ENCODE measurements around the gene TMEM143.

The TMEM143 gene

DNA sequence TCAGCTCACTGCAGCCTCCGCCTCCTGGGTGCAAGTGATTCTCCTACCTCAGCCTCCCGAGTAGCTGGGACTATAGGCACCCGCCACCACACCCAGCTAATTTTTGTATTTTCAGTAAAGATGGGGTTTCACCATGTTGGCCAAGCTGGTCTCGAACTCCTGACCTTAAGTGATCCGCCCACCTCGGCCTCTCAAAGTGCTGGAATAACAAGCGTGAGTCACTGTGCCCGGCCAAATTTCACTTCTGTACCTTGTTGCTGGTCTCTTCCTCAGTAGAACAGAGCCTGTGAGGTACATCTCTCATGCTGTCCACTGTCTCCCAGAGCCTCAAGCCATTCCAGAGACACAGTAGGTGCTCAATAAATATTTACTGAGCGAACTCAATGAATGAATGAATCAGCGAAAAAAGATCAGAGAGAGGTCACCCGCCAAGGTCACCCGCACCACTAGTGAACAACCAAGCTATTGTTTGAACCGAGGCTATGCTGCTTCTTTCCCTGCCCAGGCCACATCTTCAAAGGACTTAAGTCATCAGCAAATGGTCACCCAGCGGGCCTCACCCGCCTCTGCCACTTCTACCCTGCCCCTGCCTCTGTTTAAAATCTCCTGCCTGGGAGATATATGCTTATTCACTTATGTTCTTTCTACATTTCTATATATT lies 9.3 kb downstream of the TMEM143 start:
- DNase-seq, result no peak

DNA sequence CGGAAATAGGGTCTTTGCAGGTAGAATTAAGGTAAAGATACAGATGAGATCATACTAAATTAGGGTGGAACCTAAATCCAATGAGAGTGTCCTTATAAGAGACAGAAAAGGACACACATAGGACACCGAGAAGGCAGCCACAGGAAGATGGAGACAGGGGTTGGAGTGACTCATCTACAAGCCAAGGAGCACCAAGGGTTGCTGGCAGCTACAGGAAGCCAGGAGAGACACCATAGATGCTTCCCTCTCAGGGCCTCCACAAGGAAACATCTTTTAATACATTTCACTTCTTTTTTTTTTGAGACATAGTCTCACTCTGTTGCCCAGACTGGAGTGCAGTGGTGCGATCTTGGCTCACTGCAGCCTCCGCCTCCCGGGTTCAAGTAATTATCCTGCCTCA lies 10.1 kb downstream of the TMEM143 start:
- DNase-seq, result no peak

DNA sequence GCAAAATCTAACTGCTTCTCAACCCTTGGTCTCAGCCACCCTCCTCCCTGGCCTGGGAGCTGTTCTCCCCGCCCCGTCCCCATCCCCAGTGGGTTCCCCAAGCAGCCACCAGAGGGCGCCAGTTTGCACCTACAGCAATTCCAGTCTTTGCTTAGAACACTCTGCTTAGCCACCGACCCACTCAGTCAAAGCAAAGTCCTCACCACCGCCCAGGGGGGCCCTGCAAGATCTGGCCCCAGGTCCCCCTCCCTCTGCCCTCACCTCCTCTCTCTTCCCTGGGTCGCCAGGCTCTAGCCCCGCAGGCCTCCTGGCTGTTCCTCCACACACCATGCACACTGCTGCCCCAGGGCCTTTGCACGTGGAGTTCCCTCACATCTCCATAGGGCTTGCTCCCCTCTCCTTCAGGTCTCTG lies 12.4 kb downstream of the TMEM143 start:
- DNase-seq, result peak; percentile 20

DNA sequence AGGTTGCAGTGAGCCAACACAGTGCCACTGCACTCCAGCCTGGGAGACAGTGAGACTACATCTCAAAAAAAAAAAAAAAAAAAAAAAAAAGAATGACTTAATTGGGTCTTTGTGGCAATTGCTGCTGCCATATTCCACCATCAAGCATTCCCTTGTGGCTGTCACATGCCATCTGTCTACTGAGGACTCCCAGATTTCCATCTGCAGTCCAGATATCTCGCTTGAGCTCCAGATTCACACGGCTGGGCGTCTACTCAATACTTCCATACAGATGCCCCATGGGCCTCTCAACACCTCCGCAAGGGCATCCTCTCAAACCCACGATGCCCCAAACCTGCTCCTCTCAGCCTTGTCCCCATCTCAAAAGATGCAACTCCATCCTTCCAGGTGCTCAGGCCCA lies 12.9 kb downstream of the TMEM143 start:
- DNase-seq, result no peak

DNA sequence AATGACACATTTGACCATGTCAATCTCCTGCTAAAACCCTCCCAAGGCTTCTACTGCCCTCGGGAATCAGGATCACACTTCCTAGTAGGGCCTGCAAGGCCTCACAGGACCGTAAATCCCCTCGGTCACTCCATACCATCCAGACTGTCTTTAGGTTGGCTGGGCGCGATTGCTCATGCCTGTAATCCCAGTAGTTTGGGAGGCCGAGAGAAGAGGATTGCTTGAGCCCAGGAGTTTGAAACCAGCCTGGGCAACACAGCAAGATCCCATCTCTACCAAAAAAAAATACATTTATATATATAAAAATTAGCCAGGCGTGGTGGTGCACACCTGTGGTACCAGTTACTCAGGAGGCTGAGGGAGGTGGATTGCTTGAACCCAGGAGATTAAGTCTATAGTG lies 15.0 kb downstream of the TMEM143 start:
- no peak for DNase-seq

DNA sequence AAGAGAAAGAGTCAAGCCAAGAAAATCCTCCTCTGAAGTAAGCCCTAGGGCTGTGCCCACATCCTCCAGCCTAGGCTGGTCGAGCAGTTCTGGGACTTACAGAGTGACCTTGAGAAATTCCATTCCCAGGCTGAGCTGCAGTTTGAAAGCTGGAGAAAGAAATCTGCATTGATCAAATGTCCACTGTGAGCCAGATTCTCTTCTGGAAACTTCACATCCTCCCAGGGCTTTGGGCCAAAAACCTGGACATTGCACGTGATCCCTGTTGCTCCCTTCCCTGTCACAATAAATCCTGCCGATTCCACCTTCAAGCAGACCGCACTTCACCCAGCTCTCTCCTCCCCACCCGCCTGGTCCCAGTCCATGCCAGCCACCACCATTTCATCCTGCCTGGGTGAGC lies 15.7 kb downstream of the TMEM143 start:
- no peak for DNase-seq

DNA sequence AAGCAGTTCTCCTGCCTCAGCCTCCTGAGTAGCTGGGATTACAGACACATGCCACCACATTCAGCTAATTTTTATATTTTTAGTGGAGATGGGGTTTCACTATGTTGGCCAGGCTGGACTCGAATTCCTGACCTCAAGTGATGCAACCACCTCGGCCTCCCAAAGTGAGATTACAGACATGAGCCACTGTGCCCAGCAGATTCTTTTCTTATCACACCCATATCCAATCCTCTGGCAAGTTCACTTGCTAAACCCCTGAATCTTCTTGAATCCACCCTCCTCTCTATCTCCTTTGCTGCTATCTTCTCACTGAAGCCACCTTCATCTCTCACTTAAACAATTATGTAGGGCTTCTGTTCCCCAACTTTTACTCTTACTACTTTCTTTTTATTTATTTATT lies 17.5 kb downstream of the TMEM143 start:
- no peak for DNase-seq

DNA sequence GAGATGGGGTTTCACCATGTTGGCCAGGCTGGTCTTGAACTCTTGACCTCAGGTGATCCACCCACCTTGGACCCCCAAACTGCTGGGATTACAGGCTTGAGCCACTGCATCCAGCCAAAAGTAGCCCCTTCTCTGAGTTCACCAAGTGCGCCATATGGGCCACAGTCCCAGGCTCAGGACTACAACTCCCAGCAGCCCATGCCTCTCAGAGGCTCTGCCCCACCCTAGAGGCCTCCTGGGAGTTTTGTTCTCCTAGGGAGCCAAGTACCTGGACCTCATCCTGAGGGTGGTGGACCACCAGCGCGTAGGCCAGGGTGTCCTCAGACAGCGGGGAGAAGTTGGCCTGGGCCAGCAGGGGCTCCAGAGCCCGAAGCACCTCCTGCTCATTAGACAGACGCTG lies 18.8 kb downstream of the TMEM143 start:
- no peak for DNase-seq

DNA sequence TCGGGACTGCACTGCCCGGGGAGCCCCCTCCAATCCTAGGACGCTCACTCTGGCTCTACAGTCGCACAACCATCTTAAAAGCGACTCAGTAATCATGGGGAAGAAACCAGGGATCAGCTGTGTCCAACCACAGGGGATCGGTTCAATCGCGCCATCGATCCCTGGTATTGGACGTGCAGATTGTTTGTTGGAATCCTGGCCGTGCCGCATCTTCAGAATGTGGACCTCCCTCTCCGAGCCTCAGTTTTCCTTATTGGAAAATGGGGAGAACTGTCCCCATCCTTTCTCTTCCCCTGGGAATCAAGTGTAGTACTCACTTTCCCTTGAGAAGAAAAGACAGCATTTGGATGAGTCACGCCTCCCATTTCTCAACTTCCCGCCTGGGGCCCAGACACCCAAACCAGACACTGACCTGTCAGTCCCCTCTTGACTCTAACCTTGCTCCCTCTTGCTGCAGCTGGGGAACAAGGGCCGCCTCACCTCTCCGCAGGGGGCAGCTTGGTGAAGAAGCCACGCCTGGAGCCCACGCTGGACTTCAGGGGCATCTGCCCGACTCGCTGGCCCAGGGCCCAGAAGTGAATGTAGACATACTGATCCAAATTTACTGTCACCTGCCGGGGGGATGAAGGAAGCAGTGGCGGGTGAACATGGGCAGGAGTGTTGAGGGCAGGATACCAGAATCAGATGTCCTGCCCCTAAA lies 20.7 kb downstream of the TMEM143 start:
- no peak for DNase-seq

DNA sequence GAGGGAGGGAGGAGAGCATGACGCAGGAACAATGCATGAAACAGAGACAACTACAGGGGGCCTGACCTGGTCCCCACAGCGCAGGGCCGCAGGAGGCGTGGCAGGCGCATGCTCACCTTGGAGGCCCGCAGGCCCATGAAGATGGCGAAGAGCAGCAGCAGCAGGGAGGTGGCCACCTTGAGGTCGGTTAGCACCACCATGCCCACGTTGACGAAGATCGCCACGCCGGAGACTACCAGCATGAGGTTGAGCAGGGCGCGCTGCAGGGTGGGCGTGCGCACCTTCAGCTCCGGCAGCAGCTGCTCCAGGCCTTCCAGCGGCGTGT lies 21.4 kb downstream of the TMEM143 start:
- no peak for DNase-seq

DNA sequence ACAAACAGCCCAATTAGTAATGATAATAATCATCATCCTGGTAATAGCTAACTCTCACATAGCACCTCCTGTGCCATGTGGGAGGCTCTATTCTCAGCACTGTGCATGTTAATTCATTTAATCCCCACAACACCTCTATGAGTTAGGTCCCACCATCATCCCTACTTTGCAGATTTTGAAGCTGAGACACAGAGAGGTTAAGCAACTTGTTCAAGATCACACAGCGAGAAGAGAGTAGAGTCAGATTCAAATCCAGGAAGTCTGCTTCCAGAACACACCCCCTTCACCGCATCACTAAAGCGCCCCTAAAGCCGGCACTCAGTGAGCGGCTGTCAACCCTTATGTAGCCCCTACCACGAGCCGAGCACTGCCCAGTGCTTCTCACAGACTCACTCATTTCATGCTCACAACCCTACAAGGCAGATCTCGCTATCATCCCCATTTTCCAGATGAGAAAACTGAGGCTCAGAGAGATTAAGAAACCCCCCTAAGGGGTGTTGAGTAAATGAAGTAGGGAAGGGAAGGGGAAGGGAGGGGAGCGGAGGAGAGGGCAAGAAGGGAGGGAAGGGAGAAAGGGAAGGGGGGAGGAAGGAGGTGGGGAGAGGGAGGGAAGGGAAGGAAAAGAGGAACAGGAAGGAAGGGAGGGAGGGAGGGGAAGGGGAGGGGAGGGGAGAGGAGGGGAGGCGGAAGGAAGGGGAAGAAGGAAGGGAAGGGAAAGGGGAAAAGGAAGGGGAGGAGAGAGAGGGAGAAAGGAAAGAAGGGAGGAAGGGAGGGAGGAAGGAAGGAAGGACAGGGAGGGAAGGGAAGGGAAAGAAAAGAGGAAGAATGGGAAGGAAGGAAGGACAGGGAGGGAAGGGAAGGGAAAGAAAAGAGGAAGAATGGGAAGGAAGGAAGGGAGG lies 22.0 kb downstream of the TMEM143 start:
- DNase-seq, result no peak

DNA sequence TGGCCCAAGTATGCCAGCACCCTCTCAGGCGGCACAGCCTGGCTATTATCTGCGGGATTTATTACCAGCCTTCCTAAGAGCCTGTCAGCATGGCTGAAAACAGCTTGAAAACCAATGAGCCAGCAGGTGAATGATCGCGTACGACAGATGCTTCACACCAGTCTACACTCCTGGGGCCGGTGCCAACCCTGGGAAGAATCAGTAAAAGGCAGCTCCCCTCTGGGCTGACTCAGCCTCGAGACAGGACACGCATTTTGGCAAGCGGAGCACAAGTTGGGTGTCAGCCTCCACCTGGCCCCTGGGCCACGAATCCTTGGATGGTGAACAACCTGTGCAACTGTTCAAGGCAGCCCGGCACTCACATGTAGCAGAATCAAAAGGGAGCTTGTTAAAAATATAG lies 22.7 kb downstream of the TMEM143 start:
- DNase-seq, result no peak

DNA sequence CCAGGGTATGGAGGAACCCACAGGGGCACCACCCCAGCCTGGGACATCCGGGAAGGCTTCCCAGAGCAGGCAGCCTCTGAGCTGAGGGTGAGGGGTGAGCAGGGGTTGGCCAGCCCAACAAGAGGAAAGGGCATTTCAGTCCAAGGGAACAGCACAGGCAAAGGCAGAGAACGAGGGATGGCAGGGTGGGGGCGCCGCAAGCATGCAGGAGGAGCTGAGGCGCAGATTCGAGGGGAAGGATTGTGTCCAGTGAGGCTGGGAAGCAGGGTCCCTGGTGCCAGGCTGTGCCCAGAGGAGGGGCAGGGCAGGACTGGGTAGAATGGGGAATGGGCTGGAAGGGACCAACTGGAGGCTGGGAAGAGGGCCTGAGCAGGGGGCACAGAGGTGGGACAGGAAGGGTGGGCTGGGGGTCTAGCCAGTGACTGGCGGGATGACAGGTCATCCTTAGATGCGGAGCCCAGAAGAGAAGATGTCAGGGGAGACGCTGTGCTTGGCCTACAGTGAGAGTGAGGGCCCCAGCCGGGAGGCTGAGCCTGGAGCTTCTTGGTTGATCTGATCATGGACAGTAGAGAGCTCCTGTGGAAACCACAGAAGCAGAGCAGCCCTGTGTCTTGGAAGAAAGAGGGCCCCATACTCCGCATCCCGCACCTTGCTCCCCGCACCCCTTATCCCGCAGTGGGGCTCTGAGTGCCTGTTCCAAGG lies 24.8 kb downstream of the TMEM143 start:
- DNase-seq, result no peak

DNA sequence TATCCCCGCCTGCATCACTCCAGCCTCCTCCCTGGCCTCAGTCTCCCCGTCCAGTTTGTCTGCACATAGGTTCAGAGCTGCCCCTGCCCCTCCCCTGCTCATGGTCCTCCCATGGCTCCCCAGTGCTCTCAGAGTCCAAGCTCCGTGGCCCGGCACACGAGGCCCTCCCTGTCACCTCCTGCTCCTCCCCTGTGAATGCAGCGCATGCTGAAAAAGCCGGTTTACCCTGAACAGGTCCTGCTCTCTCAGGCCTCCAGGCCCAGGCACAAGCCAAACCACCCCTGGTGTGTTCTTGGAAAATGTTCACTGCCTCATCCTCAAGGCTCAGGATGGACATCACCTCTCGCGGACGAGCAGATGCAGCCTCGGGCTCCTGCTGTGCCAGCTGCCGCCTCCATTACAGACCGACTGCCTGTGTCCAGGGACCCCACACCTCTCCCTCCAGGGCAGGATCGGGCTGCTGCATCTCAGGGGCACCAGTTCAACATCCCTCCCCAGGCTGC lies 25.4 kb downstream of the TMEM143 start:
- DNase-seq, result no peak

DNA sequence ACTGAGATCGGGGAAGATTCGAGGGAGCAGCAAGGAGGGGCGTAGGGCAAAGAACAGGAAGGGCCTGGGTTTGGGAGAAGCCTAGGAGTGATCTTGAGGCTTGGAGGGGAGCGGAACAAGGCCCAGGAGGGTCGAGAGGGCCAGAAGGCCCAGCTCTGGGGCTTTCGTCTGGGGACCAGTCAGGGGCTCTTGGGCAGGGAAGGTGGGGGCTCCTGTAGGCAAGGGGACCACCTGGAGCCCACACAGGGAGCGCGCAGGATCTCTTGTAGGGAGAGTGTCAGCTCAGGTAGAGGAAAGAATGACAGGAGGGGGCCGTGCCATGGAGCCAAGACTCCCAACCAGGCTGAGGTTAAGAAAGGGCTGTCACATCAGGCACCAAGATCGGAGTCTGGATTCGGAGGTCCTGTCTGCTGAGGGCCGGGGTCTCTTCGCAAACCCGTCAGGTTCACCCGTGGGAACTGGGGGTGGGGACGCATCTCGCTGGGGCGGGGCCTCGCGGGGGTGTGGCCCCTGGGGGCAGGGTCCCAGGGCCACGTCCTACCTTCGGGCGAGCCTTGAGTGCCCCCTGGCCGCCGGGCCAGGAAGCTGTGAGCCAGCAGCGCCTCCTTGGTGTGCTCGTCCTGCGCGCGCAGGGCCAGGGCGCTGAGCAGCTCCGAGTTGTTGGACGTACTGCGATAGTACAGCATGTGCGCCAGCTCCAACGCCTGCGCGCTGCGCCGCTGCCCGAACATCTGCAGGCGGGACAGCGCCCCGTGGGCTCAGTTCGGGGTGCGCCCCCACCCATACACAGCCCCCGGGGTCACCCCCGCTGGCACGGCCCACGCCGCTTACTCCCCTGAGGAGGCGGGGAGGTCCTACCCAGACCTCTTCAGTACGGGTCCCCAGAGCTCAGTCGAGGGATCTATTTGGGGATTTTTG lies 30.0 kb downstream of the TMEM143 start:
- peak; percentile 85 for DNase-seq

DNA sequence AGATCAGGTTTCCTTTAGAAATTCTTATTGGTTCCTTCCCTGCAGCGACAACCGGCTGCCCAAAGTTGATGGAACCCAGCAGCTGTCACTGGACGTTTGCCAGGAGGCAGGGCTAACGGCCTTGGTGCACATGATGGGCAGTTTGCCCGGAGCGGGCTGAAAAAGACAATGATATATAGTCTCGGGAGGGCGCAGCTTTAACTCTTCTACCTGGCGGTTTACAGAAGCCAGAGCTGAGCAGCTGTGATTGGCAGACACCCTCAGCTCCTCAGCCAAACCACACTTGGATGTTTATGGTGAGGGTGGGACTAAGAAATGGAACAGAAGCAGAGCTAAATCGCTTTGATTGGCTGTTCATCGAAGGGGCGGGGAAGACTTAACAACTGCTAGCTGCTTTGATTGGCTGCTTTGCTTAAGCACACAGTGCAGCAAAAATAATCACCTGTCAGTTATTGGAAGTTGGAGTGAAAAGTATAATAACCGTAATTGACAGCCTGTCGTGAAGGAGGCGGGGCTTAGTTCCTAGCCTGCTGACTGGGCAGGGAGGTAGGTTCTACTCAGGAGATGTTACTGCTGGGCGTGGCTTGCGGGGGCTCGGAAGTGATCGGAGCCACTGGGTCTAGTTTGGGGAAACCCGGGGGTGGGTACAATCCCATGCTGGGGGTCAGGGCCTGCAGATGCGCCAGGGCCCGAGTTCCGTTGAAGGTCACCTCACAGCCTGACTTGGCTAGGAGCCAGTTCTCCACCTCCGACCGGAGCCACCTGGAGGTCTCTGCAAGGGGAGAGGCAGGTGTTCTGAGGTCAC lies 30.9 kb downstream of the TMEM143 start:
- DNase-seq, result peak; percentile 88

DNA sequence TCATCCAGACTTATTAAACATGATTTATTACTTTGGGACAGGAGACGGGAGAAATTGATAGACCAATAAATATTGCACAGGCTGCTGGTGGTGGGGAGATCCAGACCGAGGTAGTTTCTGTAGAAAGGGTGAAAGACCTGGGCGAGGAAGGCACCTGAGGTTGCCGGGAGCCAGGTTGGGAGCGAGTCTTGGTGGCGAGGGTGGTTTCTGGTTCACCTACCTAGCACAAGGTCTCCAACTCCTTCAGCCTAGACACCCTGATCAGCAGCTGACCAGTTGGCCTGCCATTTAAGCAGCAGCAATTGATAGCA lies 31.4 kb downstream of the TMEM143 start:
- peak; percentile 16 for DNase-seq

DNA sequence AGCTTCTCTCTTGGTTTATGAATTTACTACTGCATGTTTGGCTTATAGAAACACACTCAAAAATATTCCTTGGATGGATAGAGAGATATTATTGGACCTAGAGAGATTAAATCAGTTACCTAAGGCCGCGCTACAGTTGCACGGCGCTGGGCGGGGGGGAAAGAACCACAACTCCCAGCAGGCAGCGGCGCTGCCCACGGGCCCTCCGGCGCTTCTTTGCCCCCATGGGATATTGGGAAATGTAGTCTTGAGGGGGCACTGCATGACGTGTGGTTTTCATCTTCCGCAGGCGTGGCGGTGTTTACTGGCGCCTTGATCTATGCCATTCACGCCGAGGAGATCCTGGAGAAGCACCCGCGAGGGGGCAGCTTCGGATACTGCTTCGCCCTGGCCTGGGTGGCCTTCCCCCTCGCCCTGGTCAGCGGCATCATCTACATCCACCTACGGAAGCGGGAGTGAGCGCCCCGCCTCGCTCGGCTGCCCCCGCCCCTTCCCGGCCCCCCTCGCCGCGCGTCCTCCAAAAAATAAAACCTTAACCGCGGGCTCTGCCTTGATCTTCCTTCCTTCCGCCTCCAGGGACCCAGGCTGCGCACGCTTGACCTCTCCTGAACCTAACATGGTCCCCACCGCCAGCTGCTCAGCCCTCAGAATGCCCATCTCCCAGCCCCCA lies 33.6 kb downstream of the TMEM143 start:
- peak; percentile 84 for DNase-seq

DNA sequence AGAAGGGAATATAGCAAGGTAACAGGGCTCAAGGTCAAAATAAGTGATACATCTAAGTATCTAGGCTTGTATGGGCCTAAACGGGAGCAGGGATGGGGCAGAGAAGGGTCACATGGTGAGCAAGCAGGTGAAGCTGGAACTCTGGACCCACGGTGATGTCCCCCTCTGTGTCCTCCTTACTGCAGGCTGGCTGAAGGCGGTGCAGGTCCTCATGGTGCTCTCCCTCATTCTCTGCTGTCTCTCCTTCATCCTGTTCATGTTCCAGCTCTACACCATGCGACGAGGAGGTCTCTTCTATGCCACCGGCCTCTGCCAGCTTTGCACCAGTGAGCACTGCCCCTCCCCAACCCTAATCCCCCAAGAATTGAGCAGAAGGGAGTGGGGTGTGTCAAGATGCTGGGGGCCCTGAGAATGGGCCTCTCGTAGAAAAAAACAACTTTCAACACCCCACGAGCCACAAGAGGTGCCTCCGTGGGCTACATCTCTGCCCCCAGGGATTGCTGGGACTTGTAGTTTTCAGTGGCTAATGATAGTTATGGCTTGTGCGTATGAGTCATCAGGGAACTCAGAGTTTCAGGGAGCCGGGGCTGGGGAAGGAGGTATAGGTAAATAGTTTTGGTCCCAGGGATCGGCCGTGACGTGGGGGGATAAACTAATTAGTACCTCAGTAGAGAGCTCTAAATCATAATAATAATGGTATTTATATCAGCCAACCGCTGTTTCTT lies 34.4 kb downstream of the TMEM143 start:
- peak; percentile 23 for DNase-seq
